Measurements from ENCODE around the gene NRIP3. TPM values are rescaled to one million over a fixed set of nuclear protein-coding genes. Genes with fewer than 3 reads are reported as not detected.
"Not testable (repeated sequence)": the region's sequence is repeated elsewhere in the genome, so short reads cannot be mapped to it uniquely, and the experiment has no call there.

Gene NRIP3
- total and polyA plus RNA-seq, 12 donors, result 0.13 to 1.9 (median 1.1) TPM; not detected in 1

DNA sequence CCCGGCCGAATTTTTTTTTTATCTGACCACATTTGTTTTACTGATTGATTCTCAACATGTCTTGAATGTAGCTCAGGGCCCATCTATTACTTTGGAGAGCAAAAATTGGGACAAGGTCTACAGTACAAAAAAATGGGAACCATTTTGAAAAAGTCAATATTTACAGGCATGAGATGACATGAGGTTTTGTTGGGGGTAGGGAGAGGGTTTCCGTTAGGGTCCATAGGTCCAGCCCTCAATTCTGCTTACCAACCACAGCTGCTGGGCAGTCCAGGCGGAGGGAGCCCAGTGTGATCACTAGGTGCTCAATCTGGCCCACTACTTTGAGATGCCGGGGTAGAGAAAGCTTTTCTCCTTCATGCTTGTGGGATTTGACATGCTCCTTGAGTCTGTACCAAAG lies 18.3 kb downstream of the NRIP3 start:
- Histone ChIP-seq H3K4me3 (no peak overlapping the region), H3K27ac (no peak overlapping the region), H3K27me3 (no peaks in the 10 kb centered on the region), H3K9me3 (no peaks in the 10 kb centered on the region), H3K4me1 (peaks cover 0 to 9% (median 0%) of the 10 kb centered on the region in 9 donors), H3K36me3 (no peaks in the 10 kb centered on the region)
- 90 to 94% methylated on average over 5 of the region's 5 CpGs for WGBS, 2 donors
- TF ChIP-seq, protein P1, sequence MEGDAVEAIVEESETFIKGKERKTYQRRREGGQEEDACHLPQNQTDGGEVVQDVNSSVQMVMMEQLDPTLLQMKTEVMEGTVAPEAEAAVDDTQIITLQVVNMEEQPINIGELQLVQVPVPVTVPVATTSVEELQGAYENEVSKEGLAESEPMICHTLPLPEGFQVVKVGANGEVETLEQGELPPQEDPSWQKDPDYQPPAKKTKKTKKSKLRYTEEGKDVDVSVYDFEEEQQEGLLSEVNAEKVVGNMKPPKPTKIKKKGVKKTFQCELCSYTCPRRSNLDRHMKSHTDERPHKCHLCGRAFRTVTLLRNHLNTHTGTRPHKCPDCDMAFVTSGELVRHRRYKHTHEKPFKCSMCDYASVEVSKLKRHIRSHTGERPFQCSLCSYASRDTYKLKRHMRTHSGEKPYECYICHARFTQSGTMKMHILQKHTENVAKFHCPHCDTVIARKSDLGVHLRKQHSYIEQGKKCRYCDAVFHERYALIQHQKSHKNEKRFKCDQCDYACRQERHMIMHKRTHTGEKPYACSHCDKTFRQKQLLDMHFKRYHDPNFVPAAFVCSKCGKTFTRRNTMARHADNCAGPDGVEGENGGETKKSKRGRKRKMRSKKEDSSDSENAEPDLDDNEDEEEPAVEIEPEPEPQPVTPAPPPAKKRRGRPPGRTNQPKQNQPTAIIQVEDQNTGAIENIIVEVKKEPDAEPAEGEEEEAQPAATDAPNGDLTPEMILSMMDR (IDR thresholded peaks at IDR 0.05), result no peak
- intact Hi-C loops (cut with DNase I), result no loop called here
- no peak for ATAC-seq
- no peak for DNase-seq

GRCh38 chr11:8983552-8983951 lies 20.2 kb downstream of the NRIP3 start:
- TF ChIP-seq, protein P1 (IDR thresholded peaks at IDR 0.05), result no peak
- Histone ChIP-seq H3K4me3 (no peak overlapping the region), H3K36me3 (no peaks in the 10 kb centered on the region), H3K27ac (no peak overlapping the region), H3K4me1 (no peaks in the 10 kb centered on the region), H3K27me3 (no peaks in the 10 kb centered on the region), H3K9me3 (no peaks in the 10 kb centered on the region)
- intact Hi-C loops (cut with DNase I), result no loop called here
- DNase-seq (no peak), ATAC-seq (no peak)
- 76 to 77% methylated on average over 2 of the region's 2 CpGs for WGBS, 2 donors

GRCh38 chr11:8980485-8980884 lies 23.3 kb downstream of the NRIP3 start:
- no peak for ATAC-seq
- intact Hi-C loops (cut with DNase I), result no loop called here
- TF ChIP-seq, protein P1 (IDR thresholded peaks at IDR 0.05), result no peak
- Histone ChIP-seq H3K27me3 (no peaks in the 10 kb centered on the region), H3K9me3 (no peaks in the 10 kb centered on the region), H3K4me3 (no peak overlapping the region), H3K36me3 (no peaks in the 10 kb centered on the region), H3K4me1 (no peaks in the 10 kb centered on the region), H3K27ac (no peak overlapping the region)
- 82 to 89% methylated on average over 3 of the region's 3 CpGs for WGBS, 2 donors
- no peak for DNase-seq

- H3K27me3 ChIP-seq; intact Hi-C loops (cut with DNase I): not testable (repeated sequence)
- 89 to 91% methylated on average over 5 of the region's 7 CpGs for WGBS, 2 donors
Measured at GRCh38 chr11:8979365-8979764, 24.4 kb downstream of the NRIP3 start.

DNA sequence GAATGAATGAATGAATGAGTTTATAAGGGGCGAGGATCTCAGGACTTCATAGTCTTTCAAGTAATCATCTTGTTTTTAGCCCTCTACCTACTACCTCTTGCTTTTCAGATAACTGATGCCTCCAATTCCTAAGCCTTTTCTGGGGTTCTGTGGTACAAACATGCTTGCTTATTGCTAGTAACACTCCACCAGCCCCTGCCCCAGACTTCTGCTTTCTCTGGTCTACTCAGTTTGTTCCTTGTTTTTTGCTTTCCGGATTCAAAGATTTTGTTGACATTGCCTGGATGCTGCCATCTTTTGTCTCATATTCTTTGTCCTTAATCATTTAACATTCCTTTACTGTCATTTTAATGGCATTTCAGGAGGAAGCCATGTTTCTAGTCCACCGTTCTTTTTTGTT lies 30.7 kb downstream of the NRIP3 start:
- ATAC-seq (no peak), DNase-seq (no peak)
- Histone ChIP-seq H3K36me3 (peaks cover 0 to 4% (median 0%) of the 10 kb centered on the region in 9 donors), H3K4me3 (no peak overlapping the region), H3K4me1 (no peaks in the 10 kb centered on the region), H3K27ac (no peak overlapping the region), H3K9me3 (no peaks in the 10 kb centered on the region), H3K27me3 (no peaks in the 10 kb centered on the region)
- WGBS, 2 donors, result 77 to 88% methylated on average over 3 of the region's 3 CpGs
- intact Hi-C loops (cut with DNase I), result no loop called here
- TF ChIP-seq, protein P1 (IDR thresholded peaks at IDR 0.05), result no peak

More at GRCh38 chr11:8979365-8979764, 24.4 kb downstream of the NRIP3 start:
- not testable (repeated sequence) for H3K9me3 ChIP-seq, H3K4me1 ChIP-seq, H3K4me3 ChIP-seq, H3K36me3 ChIP-seq, H3K27ac ChIP-seq, ATAC-seq, DNase-seq
